ENCODE data around the gene GUF1. TPM values are rescaled to one million over a fixed set of nuclear protein-coding genes. Genes with fewer than 3 reads are reported as not detected.

Gene GUF1
- total and polyA plus RNA-seq, 10 of the 15 experiments (the other 5 are each of a cell fraction or from before 2014, with no cell fraction given) = 5.8 to 37.1 (median 24.8) TPM

DNA sequence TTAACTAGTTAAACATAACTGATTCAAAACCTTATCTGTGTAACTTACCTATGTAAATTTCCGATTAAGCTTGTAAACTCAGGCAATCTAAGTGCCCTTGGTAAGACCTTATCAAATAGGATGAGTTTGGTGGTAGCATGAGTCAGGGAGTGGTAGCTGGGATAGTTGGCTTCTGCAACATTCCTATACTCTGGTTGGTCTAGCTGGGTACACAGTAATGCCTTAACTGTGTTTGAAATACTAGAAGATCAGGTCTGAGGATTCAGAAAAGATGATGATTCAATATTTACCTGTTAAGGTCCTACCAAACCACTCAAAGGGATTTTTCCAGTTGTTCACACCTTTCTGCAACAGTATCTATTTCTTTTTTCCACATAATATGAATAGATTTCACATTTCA is 32.1 kb upstream of the GUF1 start:
- Histone ChIP-seq H3K4me1 (ENCODE audit: control insufficient read depth, insufficient read depth, low read length) (no peaks in the 10 kb centered on the region), H3K9me3 (replicated peaks; ENCODE audit: control insufficient read depth, insufficient read depth, low read length) (no peaks in the 10 kb centered on the region; the same call in 2 of the 3 replicates), H4K20me1 (ENCODE audit: control insufficient read depth, insufficient read depth) (no peaks in the 10 kb centered on the region), H3K9ac (ENCODE audit: control insufficient read depth, insufficient read depth, low read length) (no peak overlapping the region), H3K36me3 (ENCODE audit: control insufficient read depth in 2 of 2, insufficient read depth in 2 of 2, low read length in 1 of 2) (no peaks in the 10 kb centered on the region), H3K4me3 (no peak overlapping the region), H2AFZ (ENCODE audit: control insufficient read depth, low read depth, low read length) (no peak overlapping the region), H3K27me3 (replicated peaks in 1 of 2; ENCODE audit: control insufficient read depth in 2 of 2, insufficient read depth in 2 of 2, low read length in 1 of 2) (no peaks in the 10 kb centered on the region), H3K79me2 (ENCODE audit: control insufficient read depth, insufficient read depth, low read length) (no peaks in the 10 kb centered on the region), H3K4me2 (ENCODE audit: control insufficient read depth, insufficient read depth) (no peak overlapping the region), H3K27ac (ENCODE audit: control insufficient read depth, insufficient read depth) (no peak overlapping the region)
- RAD21 ChIA-PET (ENCODE audit: unreplicated experiment) = no interaction called here
- in situ Hi-C loops (cut with MboI) = no loop called here
- TF ChIP-seq JUNB (IDR thresholded peaks at IDR 0.05) (no peak), ZNF217 (IDR thresholded peaks at IDR 0.05) (no peak), REST (IDR thresholded peaks at IDR 0.05; ENCODE audit: low read depth, low read length) (no peak), SMC3 (IDR thresholded peaks at IDR 0.05; ENCODE audit: borderline replicate concordance, low read length) (no peak), PML (IDR thresholded peaks at IDR 0.05; ENCODE audit: low read length) (no peak), ZBTB4 (CRISPR knock-in tag; IDR thresholded peaks at IDR 0.05) (no peak), MYC (IDR thresholded peaks at IDR 0.05; ENCODE audit: insufficient read depth, insufficient read length, insufficient replicate concordance, low read length, severe bottlenecking) (no peak)
- TF ChIP-seq, protein P1, sequence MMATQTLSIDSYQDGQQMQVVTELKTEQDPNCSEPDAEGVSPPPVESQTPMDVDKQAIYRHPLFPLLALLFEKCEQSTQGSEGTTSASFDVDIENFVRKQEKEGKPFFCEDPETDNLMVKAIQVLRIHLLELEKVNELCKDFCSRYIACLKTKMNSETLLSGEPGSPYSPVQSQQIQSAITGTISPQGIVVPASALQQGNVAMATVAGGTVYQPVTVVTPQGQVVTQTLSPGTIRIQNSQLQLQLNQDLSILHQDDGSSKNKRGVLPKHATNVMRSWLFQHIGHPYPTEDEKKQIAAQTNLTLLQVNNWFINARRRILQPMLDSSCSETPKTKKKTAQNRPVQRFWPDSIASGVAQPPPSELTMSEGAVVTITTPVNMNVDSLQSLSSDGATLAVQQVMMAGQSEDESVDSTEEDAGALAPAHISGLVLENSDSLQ (IDR thresholded peaks at IDR 0.05) = no peak
- no TSS peak for BruUV-seq (replicated peaks)
- intact Hi-C loops (cut with micrococcal nuclease; ENCODE audit: unreplicated experiment) = no loop called here
- WGBS (ENCODE audit: insufficient coverage, insufficient replicate concordance, low lambda C conversion rate, missing lambda C conversion rate) = 0% methylated on average over 1 of the region's 1 CpG
- ATAC-seq (no peak), FAIRE-seq (no peak), DNase-seq (ENCODE audit: low read depth, low spot score) (no peak)
- SMC1A ChIA-PET (ENCODE audit: uncharacterized antibody, unreplicated experiment) = no interaction called here
- CTCF ChIA-PET = no interaction called here
- POLR2A ChIA-PET = no interaction called here
